ENCODE measurements around the gene LGMN. TPM values are rescaled to one million over a fixed set of nuclear protein-coding genes. Genes with fewer than 3 reads are reported as not detected.

The LGMN gene
- total and polyA plus RNA-seq, 2 of the 13 experiments (the other 11 are each of a cell fraction or from before 2014, with no cell fraction given): 28.9 to 76.4 TPM

DNA sequence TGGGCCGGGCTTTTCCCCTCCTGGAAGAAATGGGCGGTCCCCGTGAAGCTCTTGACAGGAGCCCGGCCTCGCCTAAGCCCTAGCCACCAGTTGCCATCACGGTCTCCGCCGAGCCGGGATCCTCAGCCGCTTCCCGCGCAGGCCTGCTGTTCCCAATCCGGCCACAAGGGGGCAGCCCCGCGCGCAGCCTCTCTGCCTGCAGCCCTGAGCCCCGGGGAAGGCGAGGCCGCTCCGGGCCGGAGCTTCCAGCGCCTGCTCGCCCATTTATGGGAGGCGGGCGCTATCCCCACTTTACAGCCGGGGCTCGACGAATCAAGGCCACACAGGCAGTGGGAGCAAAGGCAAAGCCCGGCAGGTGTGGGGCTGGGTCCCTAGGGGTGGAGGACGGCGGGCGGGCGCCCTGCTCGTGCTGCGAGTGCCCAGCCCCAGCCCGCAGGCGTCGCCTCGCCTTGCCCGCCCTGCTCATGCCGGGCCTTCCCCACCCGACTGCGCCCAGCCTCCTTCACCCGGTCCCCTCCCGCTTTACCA, 61.5 kb downstream of the LGMN start (continued):
- TF ChIP-seq ZNF891 (CRISPR knock-in tag; IDR thresholded peaks at IDR 0.05) (peak; percentile 47; the same call in 1 of the 2 replicates), GABPA (IDR thresholded peaks at IDR 0.05; ENCODE audit: low read depth, low read length) (no peak), GABPA (CRISPR knock-in tag; IDR thresholded peaks at IDR 0.05; ENCODE audit: low read depth) (no peak), ZNF282 (IDR thresholded peaks at IDR 0.05; ENCODE audit: partially characterized antibody) (no peak), ZNF549 (CRISPR knock-in tag; IDR thresholded peaks at IDR 0.05) (no peak), FLYWCH1 (CRISPR knock-in tag; IDR thresholded peaks at IDR 0.05) (no peak), RFX5 (IDR thresholded peaks at IDR 0.05; ENCODE audit: low read depth, low read length) (no peak), STAT5B (CRISPR knock-in tag; IDR thresholded peaks at IDR 0.05) (no peak), POGZ (CRISPR knock-in tag; IDR thresholded peaks at IDR 0.05) (peak; percentile 16; the same call in 1 of the 2 replicates), STAG1 (CRISPR knock-in tag; IDR thresholded peaks at IDR 0.05) (peak; percentile 73), KAT7 (CRISPR knock-in tag; IDR thresholded peaks at IDR 0.05; ENCODE audit: borderline replicate concordance) (no peak), ZNF33B (CRISPR knock-in tag; IDR thresholded peaks at IDR 0.05) (no peak), CREB1 (IDR thresholded peaks at IDR 0.05) (no peak), CREB1 (CRISPR knock-in tag; IDR thresholded peaks at IDR 0.05) (no peak), MAZ (IDR thresholded peaks at IDR 0.05; ENCODE audit: borderline replicate concordance, low read depth, low read length) (no peak), MAZ (CRISPR knock-in tag; IDR thresholded peaks at IDR 0.05; ENCODE audit: low read depth) (no peak)
- TF ChIP-seq, protein P1, sequence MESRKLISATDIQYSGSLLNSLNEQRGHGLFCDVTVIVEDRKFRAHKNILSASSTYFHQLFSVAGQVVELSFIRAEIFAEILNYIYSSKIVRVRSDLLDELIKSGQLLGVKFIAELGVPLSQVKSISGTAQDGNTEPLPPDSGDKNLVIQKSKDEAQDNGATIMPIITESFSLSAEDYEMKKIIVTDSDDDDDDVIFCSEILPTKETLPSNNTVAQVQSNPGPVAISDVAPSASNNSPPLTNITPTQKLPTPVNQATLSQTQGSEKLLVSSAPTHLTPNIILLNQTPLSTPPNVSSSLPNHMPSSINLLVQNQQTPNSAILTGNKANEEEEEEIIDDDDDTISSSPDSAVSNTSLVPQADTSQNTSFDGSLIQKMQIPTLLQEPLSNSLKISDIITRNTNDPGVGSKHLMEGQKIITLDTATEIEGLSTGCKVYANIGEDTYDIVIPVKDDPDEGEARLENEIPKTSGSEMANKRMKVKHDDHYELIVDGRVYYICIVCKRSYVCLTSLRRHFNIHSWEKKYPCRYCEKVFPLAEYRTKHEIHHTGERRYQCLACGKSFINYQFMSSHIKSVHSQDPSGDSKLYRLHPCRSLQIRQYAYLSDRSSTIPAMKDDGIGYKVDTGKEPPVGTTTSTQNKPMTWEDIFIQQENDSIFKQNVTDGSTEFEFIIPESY (CRISPR knock-in tag; IDR thresholded peaks at IDR 0.05): 0 out of 2 replicates have a peak, but pooled peaks have one; percentile 28
- TF ChIP-seq, protein P2, sequence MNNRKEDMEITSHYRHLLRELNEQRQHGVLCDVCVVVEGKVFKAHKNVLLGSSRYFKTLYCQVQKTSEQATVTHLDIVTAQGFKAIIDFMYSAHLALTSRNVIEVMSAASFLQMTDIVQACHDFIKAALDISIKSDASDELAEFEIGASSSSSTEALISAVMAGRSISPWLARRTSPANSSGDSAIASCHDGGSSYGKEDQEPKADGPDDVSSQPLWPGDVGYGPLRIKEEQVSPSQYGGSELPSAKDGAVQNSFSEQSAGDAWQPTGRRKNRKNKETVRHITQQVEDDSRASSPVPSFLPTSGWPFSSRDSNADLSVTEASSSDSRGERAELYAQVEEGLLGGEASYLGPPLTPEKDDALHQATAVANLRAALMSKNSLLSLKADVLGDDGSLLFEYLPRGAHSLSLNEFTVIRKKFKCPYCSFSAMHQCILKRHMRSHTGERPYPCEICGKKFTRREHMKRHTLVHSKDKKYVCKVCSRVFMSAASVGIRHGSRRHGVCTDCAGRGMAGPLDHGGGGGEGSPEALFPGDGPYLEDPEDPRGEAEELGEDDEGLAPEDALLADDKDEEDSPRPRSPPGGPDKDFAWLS (CRISPR knock-in tag; IDR thresholded peaks at IDR 0.05; ENCODE audit: borderline replicate concordance): no peak
- TF ChIP-seq, protein P3, sequence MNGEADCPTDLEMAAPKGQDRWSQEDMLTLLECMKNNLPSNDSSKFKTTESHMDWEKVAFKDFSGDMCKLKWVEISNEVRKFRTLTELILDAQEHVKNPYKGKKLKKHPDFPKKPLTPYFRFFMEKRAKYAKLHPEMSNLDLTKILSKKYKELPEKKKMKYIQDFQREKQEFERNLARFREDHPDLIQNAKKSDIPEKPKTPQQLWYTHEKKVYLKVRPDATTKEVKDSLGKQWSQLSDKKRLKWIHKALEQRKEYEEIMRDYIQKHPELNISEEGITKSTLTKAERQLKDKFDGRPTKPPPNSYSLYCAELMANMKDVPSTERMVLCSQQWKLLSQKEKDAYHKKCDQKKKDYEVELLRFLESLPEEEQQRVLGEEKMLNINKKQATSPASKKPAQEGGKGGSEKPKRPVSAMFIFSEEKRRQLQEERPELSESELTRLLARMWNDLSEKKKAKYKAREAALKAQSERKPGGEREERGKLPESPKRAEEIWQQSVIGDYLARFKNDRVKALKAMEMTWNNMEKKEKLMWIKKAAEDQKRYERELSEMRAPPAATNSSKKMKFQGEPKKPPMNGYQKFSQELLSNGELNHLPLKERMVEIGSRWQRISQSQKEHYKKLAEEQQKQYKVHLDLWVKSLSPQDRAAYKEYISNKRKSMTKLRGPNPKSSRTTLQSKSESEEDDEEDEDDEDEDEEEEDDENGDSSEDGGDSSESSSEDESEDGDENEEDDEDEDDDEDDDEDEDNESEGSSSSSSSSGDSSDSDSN (CRISPR knock-in tag; IDR thresholded peaks at IDR 0.05): 0 out of 2 replicates have a peak, but pooled peaks have one; percentile 43
- TF ChIP-seq, protein P4, sequence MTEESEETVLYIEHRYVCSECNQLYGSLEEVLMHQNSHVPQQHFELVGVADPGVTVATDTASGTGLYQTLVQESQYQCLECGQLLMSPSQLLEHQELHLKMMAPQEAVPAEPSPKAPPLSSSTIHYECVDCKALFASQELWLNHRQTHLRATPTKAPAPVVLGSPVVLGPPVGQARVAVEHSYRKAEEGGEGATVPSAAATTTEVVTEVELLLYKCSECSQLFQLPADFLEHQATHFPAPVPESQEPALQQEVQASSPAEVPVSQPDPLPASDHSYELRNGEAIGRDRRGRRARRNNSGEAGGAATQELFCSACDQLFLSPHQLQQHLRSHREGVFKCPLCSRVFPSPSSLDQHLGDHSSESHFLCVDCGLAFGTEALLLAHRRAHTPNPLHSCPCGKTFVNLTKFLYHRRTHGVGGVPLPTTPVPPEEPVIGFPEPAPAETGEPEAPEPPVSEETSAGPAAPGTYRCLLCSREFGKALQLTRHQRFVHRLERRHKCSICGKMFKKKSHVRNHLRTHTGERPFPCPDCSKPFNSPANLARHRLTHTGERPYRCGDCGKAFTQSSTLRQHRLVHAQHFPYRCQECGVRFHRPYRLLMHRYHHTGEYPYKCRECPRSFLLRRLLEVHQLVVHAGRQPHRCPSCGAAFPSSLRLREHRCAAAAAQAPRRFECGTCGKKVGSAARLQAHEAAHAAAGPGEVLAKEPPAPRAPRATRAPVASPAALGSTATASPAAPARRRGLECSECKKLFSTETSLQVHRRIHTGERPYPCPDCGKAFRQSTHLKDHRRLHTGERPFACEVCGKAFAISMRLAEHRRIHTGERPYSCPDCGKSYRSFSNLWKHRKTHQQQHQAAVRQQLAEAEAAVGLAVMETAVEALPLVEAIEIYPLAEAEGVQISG (CRISPR knock-in tag; IDR thresholded peaks at IDR 0.05): peak; percentile 14; the same call in 1 of the 2 replicates
